ENCODE data around the gene SUGCT. TPM values are rescaled to one million over a fixed set of nuclear protein-coding genes. Genes with fewer than 3 reads are reported as not detected.
"Not testable (repeated sequence)": the region's sequence is repeated elsewhere in the genome, so short reads cannot be mapped to it uniquely, and the experiment has no call there.

Gene SUGCT
- polyA plus RNA-seq, 12 donors = 2.0 to 42.9 (median 2.8) TPM; not detected in 1

- no peak for DNase-seq
Measured at GRCh38 chr7:40138973-40139372, 4.2 kb downstream of the SUGCT start.

GRCh38 chr7:40139891-40140290, 5.1 kb downstream of the SUGCT start:
- DNase-seq = not testable (repeated sequence)

GRCh38 chr7:40141916-40142315, 7.1 kb downstream of the SUGCT start:
- DNase-seq = not testable (repeated sequence)

DNA sequence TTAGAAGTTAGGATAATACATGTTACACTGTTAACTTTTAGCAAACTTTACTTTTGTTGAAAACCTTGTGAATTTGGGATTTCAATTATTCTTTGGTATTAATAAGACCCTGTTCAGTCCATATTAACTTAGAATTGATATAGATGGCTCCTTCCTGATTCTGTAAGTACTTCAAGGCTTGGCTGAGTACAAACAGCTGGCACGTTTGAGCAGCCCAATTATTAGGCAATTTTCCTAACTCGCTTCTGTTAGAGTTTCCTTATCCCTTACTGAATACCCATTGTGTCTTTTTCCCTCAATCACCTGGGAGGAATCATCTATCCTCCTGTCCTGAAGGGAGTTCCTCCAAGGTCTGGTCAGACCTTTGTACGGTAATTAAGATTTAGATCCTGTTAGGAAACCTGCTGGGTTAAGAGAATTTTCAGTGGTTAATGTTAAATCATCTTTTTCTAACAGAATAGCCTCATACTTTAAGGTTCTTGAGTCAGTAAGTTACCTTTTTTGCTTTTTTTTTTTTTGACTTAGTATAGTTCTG, 10.9 kb downstream of the SUGCT start:
- DNase-seq = not testable (repeated sequence)

DNA sequence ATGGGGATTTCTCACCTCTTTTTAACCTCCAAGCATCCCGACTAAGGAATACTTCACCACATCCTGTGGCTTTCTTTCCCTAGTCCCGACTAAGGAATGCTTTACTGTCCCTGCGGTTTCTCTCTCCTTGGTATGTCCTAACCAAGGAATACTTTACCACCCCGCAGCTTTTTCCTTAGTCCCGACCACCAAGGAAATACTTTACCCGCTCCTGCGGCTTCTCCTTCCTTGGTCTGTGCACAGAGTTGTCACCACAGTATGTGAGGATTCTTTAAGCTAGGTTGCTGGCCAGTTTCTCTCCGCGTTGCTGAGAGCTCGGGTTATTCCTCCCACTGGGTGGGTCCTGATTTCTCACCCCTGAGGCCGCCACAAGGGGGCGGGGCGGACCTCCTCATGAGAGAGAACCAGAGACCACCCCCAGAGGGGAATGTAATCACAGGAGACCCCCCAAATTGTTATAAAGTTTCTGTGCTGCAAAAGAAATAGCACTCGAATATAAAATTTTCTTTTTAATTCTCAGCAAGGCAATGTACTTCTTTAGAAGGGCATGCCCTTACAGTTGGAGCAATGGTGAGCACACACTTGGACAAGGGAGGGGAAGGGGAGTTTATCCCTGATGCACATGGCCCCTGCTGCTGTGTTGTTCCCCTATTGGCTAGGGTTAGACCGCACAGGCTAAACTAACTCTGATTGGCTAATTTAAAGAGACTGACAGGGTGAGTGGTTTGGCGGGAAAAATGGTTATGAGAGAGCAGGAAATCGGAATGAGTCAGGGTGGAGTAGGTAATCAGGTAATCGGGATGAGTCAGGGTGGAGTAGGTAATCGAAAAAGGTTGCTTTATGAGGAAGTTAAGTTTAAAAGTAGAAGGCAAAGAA, 12.8 kb downstream of the SUGCT start:
- DNase-seq = no peak

DNA sequence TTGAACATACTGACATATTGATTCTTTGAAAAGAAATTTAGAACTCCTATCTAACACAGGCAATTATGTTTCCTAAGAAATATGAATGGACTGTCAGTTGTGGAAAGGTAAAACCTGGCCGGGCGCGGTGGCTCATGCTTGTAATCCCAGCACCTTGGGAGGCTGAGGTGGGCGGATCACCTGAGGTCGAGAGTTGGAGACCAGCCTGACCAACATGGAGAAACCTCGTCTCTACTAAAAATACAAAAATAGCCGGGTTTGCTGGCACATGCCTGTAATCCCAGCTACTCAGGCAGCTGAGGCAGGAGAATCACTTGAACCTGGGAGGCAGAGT, 13.4 kb downstream of the SUGCT start:
- DNase-seq = not testable (repeated sequence)

DNA sequence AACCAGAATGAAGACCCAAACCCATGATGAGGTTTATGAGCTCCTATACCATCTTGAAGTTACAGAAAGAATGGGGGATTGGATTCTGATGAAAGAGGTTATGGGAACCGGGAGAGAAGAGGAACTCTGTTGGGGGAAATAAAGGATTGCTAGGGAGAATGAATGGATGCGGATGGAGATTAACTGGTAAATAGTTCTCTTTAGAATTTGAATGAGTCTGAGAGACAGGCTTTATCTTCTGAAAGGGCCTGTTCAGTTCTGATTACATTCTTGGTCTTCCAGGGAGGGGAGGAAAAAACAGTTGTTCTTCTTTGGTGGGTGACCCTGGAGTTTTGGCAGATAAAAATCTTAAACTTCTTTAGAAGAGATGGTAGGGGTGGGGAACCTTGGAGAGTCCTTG, 13.9 kb downstream of the SUGCT start:
- DNase-seq = no peak

GRCh38 chr7:40151504-40151903, 16.7 kb downstream of the SUGCT start:
- no peak for DNase-seq

GRCh38 chr7:40156988-40157387, 22.2 kb downstream of the SUGCT start:
- no peak for DNase-seq

DNA sequence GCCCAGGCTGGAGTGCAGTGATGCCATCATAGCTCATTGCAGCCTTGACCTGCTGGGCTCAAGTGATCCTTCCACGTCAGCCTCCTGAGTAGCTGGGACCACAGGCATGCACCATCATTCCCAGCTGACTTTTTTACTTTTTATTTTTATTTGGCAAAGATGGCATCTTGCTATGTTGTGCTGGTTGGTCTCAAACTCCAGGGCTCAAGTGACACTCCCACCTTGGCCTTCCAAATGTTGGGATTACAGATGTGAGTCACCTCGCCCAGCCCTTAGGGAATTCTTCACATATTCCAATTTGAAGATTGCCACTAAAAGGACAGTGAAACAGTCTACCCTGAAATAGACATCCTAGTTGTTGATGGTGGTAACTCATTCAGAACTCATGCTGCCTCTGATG, 27.7 kb downstream of the SUGCT start:
- no peak for DNase-seq

GRCh38 chr7:40165216-40165615, 30.4 kb downstream of the SUGCT start:
- no peak for DNase-seq

GRCh38 chr7:40167291-40167690, 32.5 kb downstream of the SUGCT start:
- no peak for DNase-seq

DNA sequence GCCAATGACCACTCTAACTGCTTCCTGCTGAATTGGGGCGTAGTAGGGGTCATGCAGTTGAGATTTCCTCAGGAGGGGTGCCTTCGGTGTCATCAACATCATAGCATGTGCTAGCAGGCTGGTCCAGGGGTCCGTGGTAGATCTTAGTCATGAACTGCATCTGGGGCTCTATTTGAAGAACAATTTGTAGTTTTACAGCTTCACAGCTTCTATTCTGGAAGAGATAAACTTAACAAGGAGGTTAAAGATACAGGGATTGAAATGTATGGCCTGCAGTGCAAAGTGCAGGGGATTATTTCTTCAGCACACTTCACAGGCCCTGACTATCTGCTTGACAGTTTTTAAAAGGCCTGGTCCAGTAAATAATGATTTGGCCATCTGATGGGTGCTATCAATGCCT, 33.5 kb downstream of the SUGCT start:
- not testable (repeated sequence) for DNase-seq

- not testable (repeated sequence) for DNase-seq
Measured at GRCh38 chr7:40173121-40173520, 38.3 kb downstream of the SUGCT start.

DNA sequence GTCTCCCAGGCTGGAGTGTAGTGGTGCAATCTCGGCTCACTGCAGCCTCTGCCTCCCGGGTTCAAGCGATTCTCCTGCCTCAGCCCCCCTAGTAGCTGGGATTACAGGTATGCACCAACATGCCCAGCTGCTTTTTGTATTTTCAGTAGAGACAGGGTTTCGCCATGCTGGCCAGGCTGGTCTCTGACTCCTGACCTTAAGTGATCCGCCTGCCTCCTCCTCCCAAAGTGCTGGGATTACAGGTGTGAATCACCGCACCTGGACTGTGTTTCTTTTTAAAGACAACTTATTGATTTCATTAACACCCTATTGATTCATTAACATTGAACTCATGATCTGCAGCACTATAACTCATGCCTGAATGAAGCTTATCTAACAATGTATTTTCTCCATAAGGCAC, 40.5 kb downstream of the SUGCT start:
- DNase-seq = not testable (repeated sequence)

GRCh38 chr7:40175725-40176510, 41.1 kb downstream of the SUGCT start:
- DNase-seq = no peak

DNA sequence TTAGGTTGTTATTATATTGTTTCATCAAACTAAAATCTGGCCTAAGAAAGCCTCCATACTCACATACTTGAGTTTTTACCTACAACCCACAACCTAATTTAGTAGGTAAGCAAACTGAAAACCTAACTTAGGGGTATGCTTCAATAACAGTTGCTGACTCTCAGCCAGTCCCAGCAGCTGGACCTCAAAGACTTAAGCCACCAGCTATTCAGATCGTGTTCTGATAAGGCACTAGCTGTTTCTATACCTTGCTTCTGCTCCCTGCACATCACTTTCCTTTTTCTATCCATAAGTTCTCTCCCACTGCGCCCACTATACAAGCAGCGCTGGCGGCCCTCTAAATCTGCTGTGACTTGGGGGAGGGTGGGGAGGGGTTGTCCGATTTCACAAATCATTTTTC, 42.3 kb downstream of the SUGCT start:
- DNase-seq = no peak

DNA sequence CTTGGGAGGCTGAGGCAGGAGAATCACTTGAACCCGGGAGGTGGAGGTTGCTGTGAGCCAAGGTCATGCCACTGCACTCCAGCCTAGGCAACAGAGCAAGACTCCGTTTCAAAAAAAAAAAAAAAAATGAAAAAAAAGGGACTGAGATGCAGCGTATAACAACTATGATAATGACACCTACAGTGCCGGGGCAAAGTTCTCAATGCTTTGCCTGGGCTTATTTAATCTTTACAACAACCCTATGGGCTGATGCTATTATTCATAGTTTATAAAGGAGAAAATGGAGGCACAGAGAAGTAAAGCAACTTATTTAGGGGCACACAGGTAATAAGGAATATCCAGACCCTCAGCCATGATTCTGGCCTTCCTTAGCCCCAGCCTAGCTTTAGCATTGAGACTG, 47.6 kb downstream of the SUGCT start:
- DNase-seq = no peak

- no peak for DNase-seq
Measured at GRCh38 chr7:40186586-40186985, 51.8 kb downstream of the SUGCT start.

- DNase-seq = no peak
Measured at GRCh38 chr7:40192036-40192435, 57.2 kb downstream of the SUGCT start.

DNA sequence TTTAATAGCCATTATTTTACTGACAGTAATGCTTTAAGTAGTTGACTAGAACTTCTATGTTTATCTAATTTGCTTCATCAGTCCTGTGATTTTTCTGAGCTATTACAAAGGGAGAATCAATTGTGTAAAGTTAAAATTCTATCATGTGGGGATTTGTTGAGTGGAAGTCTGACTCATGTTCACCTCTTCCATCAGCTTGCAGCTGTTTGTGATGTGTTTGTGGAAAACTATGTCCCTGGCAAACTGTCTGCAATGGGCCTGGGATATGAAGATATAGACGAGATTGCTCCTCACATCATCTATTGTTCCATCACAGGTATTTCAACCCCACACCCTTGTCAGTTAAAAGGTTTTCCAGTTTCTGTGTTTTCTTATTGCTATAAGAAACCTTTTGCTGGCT, 59.9 kb downstream of the SUGCT start:
- peak; percentile 57 for DNase-seq

- DNase-seq = no peak
Measured at GRCh38 chr7:40197527-40197926, 62.7 kb downstream of the SUGCT start.
